A673 (cell line): Measurements from ENCODE around the gene SLC39A5.

ENCODE experiments used
- EZH2 ChIP-seq: fragments of 200-600 bp; sonication (generic); IDR thresholded peaks from 2 replicates; pipeline ENCODE4 v1.6.1; 2017; ENCODE audit warnings: borderline replicate concordance, low read depth, mild to moderate bottlenecking, mixed read lengths, antibody characterized with exemption, low read length; ENCODE audit not compliant: poor library complexity, severe bottlenecking
- TF ChIP-seq, protein P1 (sequence below): fragments of 300-800, 200-600 bp; sonication (generic); conservative IDR thresholded peaks from 2 replicates; pipeline ENCODE4 v1.5.1; 2017; ENCODE audit warnings: low read depth, mild to moderate bottlenecking, antibody characterized with exemption, low read length, moderate library complexity, mixed read lengths

DNA sequence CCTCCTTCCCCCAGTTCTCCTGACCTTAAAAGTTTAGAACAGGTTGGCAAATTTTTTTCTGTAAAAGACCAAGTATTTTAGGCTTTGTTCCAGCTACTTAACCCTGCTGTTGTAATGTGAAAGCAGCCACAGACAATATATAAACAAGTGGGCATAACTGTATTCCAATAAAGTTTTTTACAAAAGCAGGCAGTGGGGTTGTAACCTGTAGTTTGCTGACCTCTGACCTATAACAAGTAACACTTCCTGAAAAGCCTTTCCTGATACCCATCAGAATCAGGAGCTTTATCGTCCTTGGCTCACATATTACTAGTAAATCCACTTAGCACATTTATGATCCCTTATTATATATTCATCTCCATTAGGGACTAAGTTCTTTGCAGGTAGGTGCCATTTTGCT, 27.5 kb upstream of the SLC39A5 start:
- no peak for TF ChIP-seq EZH2
- TF ChIP-seq, protein P1, sequence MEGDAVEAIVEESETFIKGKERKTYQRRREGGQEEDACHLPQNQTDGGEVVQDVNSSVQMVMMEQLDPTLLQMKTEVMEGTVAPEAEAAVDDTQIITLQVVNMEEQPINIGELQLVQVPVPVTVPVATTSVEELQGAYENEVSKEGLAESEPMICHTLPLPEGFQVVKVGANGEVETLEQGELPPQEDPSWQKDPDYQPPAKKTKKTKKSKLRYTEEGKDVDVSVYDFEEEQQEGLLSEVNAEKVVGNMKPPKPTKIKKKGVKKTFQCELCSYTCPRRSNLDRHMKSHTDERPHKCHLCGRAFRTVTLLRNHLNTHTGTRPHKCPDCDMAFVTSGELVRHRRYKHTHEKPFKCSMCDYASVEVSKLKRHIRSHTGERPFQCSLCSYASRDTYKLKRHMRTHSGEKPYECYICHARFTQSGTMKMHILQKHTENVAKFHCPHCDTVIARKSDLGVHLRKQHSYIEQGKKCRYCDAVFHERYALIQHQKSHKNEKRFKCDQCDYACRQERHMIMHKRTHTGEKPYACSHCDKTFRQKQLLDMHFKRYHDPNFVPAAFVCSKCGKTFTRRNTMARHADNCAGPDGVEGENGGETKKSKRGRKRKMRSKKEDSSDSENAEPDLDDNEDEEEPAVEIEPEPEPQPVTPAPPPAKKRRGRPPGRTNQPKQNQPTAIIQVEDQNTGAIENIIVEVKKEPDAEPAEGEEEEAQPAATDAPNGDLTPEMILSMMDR = no peak
